GM12878 (cell line): ENCODE results near the gene APOL4. TPM values are rescaled to one million over a fixed set of nuclear protein-coding genes. Genes with fewer than 3 reads are reported as not detected.

Experiments used
- NBN ChIP-seq: fragments of 450-650 bp; IDR thresholded peaks from 2 replicates; pipeline ENCODE4 v1.6.1; 2016
- RELA ChIP-seq: fragments of 450-650 bp; IDR thresholded peaks from 2 replicates; pipeline ENCODE4 v1.8.0; 2014; ENCODE audit warnings: borderline replicate concordance; ENCODE audit not compliant: partially characterized antibody
- SIX5 ChIP-seq: IDR thresholded peaks from 2 replicates; pipeline ENCODE4 v1.6.1; 2011; ENCODE audit warnings: mild to moderate bottlenecking, low read depth, low read length, moderate library complexity; ENCODE audit not compliant: severe bottlenecking
- TBL1XR1 ChIP-seq: IDR thresholded peaks from 2 replicates; pipeline ENCODE4 v1.6.1; 2012; ENCODE audit warnings: low read depth, low read length, improper control_type of control experiment
- ZNF217 ChIP-seq: fragments of 450-650 bp; IDR thresholded peaks from 2 replicates; pipeline ENCODE4 v1.6.1; 2017; ENCODE audit warnings: antibody characterized with exemption, mild to moderate bottlenecking
- polyA plus RNA-seq, 11 experiments: library from polyadenylated mRNA; depleted of rRNA in 4 of 11; unstranded in 6 of 11; stranded (reverse) in 5 of 11; fragments of >200 nt; fragmentation: Nextera tagmentation in 4 of 11; fragmentation: Illumina TruSeq in 1 of 11; extraction: Ambion mirVana in 4 of 11; extraction: Trizol in 1 of 11; gene quantifications; 1 replicate in 1 of 11; 2 replicates in 10 of 11; pipeline versions ENCODE4 v1.2.1 to v1.2.3, GENCODE V29; 2011 to 2016; ENCODE audit warnings: inconsistent platforms in 2 of 11, missing spikeins in 2 of 11, low read depth in 1 of 11
- total RNA-seq, 4 experiments: library from RNA; depleted of rRNA in 3 of 4; stranded (reverse); fragments of >200 nt in 3 of 4; fragmentation: Illumina TruSeq in 1 of 4; extraction: Trizol in 1 of 4; gene quantifications; 2 replicates each; pipeline versions ENCODE4 v1.2.1 to v1.2.3, GENCODE V29; 2013 to 2021
- TF ChIP-seq, protein P1 (sequence below): fragments of 450-650 bp; IDR thresholded peaks from 2 replicates; pipeline ENCODE4 v1.6.1; 2017; ENCODE audit warnings: mild to moderate bottlenecking, low read depth, inconsistent platforms; ENCODE audit not compliant: poor library complexity, severe bottlenecking
- TF ChIP-seq, protein P2 (sequence below): IDR thresholded peaks from 2 replicates; pipeline ENCODE4 v1.6.1; 2012; ENCODE audit warnings: mild to moderate bottlenecking, low read depth, low read length
- TF ChIP-seq, protein P3 (sequence below): fragments of 450-650 bp; IDR thresholded peaks from 2 replicates; pipeline ENCODE4 v1.6.1; 2014; ENCODE audit warnings: mild to moderate bottlenecking

Gene APOL4
- total and polyA plus RNA-seq, 10 of the 15 experiments (the other 5 are each of a cell fraction or from before 2014, with no cell fraction given), result 0.03 to 0.24 (median 0.19) TPM; not detected in 7

DNA sequence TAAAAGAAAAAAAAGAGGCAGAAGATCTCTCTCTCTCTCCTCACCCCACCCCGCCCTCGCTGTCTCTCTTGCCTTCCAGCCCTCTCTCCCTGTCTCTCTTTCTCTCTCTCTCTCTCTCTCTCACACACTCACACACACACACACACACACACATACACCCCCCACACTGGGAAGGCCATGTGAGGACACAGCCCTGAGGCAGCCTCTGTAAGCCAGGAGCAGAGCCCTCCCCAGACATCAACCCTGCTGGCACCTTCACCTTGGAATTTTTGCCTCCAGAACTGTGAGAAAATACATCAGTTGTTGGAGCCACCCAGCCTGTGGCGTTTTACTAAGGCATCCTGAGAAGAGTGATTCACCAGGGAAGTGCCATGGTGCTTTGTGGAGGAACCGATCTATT is 55.7 kb downstream of the APOL4 start (continued):
- TF ChIP-seq RELA (no peak), NBN (no peak), SIX5 (no peak), TBL1XR1 (no peak), ZNF217 (no peak)
- TF ChIP-seq, protein P1, sequence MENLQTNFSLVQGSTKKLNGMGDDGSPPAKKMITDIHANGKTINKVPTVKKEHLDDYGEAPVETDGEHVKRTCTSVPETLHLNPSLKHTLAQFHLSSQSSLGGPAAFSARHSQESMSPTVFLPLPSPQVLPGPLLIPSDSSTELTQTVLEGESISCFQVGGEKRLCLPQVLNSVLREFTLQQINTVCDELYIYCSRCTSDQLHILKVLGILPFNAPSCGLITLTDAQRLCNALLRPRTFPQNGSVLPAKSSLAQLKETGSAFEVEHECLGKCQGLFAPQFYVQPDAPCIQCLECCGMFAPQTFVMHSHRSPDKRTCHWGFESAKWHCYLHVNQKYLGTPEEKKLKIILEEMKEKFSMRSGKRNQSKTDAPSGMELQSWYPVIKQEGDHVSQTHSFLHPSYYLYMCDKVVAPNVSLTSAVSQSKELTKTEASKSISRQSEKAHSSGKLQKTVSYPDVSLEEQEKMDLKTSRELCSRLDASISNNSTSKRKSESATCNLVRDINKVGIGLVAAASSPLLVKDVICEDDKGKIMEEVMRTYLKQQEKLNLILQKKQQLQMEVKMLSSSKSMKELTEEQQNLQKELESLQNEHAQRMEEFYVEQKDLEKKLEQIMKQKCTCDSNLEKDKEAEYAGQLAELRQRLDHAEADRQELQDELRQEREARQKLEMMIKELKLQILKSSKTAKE, result no peak
- TF ChIP-seq, protein P2, sequence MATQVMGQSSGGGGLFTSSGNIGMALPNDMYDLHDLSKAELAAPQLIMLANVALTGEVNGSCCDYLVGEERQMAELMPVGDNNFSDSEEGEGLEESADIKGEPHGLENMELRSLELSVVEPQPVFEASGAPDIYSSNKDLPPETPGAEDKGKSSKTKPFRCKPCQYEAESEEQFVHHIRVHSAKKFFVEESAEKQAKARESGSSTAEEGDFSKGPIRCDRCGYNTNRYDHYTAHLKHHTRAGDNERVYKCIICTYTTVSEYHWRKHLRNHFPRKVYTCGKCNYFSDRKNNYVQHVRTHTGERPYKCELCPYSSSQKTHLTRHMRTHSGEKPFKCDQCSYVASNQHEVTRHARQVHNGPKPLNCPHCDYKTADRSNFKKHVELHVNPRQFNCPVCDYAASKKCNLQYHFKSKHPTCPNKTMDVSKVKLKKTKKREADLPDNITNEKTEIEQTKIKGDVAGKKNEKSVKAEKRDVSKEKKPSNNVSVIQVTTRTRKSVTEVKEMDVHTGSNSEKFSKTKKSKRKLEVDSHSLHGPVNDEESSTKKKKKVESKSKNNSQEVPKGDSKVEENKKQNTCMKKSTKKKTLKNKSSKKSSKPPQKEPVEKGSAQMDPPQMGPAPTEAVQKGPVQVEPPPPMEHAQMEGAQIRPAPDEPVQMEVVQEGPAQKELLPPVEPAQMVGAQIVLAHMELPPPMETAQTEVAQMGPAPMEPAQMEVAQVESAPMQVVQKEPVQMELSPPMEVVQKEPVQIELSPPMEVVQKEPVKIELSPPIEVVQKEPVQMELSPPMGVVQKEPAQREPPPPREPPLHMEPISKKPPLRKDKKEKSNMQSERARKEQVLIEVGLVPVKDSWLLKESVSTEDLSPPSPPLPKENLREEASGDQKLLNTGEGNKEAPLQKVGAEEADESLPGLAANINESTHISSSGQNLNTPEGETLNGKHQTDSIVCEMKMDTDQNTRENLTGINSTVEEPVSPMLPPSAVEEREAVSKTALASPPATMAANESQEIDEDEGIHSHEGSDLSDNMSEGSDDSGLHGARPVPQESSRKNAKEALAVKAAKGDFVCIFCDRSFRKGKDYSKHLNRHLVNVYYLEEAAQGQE, result no peak
- TF ChIP-seq, protein P3, sequence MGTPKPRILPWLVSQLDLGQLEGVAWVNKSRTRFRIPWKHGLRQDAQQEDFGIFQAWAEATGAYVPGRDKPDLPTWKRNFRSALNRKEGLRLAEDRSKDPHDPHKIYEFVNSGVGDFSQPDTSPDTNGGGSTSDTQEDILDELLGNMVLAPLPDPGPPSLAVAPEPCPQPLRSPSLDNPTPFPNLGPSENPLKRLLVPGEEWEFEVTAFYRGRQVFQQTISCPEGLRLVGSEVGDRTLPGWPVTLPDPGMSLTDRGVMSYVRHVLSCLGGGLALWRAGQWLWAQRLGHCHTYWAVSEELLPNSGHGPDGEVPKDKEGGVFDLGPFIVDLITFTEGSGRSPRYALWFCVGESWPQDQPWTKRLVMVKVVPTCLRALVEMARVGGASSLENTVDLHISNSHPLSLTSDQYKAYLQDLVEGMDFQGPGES, result no peak
